GM12878 (cell line): ENCODE measurements around the gene FAM170B.

Experiments
- E2F4 ChIP-seq: IDR thresholded peaks from 2 replicates; pipeline ENCODE4 v1.6.1; 2012; ENCODE audit warnings: low read depth, low read length, improper control_type of control experiment
- POLR2A ChIP-seq: IDR thresholded peaks from 2 replicates; pipeline ENCODE4 v1.6.1; 2011; ENCODE audit warnings: low read depth, mild to moderate bottlenecking, low read length
- TCF12 ChIP-seq: IDR thresholded peaks from 2 replicates; pipeline ENCODE4 v1.6.1; 2011; ENCODE audit warnings: low read depth, mild to moderate bottlenecking, low read length

GRCh38 chr10:49086889-49087288, 46.9 kb downstream of the FAM170B start:
- TF ChIP-seq TCF12 = no peak
- TF ChIP-seq POLR2A = no peak
- no peak for TF ChIP-seq E2F4
